Stimulated activated CD8-positive, alpha-beta memory T cell treated with anti-CD3 and anti-CD28 coated beads, Interleukin-2, amount 100 ng/mL, for 1 hour (primary cell): ENCODE measurements around the gene PRKCZ.

Experiments
- DNase-seq, 2 donors: peaks; one replicate each; pipeline ENCODE4 v3.0.0-alpha.2; 2020; ENCODE audit warnings: low read depth in 2 of 2

PRKCZ gene

DNA sequence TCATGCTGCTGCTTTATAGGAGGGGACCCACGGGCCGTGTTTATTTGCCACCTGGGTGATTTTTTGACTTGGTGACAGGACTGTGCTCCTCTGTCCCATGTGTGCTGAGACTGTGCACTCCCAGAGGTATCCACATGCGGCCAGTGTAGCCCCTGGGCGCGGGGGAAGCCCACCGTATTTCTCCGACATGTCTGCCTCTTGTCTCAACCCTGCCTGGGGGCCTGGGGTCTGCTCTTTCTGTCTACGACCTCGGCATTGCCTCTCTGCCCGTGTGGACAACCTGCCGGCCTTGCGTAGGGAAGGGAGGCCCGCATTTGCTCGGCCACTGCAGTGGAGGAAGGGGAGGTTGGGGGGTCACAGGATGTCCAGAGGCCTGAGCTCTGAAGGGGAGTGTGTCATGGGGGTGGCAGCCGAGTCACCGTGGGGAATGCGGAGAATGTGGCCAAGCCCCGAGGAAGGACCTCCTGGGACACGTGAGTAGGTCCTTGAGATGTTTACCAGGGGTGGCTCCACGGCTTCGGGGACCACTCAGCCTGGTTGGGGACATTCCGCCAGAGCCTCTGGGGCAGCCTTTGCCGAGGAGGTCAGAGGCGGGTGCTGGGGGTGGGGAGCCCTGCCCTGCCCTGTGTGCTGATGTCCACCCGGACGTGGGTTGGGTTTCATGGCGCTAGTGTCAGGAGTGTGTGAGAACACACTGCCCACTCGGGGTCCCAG is 11.0 kb downstream of the PRKCZ start:
- no peak for DNase-seq

GRCh38 chr1:2065699-2066098 is 15.5 kb downstream of the PRKCZ start:
- DNase-seq = no peak

DNA sequence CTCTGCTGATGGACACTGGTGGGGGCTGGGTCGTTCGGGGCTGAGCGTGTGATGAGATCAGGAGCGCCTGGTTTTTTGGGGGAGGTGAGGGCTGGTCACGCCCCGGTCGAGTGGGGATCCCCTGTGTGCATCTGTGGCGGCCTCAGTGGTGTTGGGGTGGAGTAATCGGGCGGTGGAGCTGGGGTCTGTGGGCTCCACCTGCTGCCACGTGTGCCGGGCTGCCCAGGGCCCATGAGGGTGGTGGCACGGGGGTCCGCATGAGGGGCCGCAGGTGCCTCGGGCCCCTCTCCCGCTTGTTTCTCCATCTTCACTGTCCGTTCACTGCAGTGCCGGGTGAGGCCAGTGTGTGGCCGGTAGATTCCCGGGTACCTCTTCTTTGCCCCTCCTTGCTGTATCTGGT is 17.2 kb downstream of the PRKCZ start:
- DNase-seq = no peak

DNA sequence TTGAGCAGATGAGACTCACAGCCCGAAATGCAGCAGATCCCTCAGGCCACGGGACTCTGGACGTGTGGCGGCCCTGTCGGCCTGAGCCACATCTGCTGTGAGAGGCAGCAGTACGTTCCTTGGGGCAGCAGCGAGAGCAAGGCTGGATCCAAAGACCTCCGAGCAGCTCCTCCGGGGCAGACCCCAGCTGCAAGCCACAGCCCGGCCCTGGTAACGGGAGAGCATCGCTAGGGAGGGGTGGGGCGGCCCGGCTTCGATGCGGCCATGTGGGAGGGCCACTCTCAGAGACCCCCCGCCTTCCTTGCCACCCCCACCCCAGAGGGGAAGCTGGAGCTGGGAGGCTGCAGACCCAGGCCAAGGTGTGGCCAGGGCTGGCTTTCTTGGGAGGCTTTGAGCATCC is 17.8 kb downstream of the PRKCZ start:
- no peak for DNase-seq

DNA sequence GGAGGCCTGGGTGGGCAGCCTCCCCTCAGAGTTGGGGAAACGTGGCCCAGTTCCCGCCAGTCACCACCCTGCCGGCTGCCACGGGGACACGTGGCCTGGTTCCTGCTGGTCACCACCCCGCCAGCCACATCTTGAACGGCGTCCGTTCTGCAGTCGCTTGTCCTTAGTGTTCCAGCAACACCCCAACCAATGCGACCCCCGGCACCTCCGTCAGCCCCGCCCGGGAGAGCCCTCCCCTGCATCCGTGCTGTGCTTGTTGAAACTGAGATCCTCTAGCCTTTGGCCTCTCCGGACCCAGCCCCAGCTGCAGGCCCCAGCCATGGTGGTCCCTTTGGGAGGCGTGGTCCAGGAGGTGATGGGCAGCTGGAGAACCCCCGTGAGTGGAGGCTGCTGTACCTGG is 18.7 kb downstream of the PRKCZ start:
- DNase-seq = no peak

- no peak for DNase-seq
These were observed 19.8 kb downstream of the PRKCZ start for GRCh38 chr1:2070016-2070415.

DNA sequence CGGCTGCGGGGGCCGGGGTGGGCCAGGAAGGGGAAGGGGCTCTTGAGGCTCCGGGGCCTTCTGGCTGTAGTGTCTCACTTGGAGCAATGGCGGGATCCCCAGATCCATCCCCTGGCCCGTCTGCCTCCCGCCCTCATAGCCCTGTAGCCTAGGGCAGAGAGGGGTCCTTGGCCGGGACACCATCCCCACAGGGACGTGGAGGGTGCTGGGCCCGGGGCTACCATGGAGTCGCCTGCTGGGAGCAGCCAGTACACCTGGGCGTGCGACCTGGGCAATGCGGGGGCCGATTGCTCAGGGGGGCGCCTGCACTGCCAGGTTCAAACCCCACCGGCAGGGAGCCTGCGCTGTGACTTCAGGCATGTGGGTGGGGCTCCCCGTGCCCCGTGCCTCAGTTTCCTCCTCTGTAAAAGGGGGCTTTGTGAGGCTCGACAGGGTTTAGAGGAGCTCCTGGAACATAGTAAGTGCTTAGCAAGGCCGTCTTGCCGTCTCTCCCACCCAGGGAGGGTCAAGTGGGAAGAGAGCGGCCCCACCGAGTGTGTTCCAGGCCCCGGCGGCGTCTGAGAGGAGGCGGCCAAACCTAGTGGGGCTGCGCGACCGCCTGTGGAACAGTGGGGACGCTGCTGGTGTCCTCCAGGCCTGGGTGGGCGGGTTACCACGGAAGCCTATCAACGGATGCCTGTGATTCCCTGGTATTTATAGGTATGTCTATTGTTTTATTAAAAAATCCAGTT is 20.8 kb downstream of the PRKCZ start:
- DNase-seq = no peak

DNA sequence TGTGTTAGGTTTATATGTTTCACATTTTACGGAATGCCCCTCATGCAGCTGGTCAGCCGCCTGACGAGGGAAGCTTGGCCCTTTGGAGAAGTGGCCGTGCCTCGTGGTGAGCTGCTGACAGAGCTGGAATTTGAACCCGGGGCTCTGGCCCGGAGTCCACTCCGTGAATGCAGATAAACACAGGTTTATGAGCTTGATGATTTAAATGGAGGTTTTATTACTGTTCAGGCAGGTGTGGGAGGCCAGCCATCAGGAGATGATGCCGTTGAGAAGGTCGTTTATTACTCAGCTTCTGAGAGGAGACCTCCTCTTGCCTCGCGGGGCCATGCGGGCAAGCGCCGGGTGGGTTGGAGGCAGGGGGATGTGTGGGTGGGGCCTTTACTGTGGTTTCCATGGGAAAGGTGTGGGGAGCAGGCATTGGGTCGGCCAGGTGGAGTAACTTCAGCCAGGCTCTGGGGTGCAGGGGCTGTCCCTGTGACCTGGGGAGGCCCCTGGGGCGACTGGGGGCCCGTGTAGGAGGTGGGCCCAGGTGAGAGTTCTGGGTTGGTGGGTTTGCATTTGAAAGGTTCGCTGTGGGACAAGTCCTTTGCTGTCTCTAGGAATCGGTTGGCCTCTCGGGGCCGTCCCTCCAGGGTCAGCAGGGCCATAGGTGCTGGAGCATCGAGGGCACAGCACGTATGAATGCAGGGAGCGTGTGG is 22.0 kb downstream of the PRKCZ start:
- DNase-seq = no peak

DNA sequence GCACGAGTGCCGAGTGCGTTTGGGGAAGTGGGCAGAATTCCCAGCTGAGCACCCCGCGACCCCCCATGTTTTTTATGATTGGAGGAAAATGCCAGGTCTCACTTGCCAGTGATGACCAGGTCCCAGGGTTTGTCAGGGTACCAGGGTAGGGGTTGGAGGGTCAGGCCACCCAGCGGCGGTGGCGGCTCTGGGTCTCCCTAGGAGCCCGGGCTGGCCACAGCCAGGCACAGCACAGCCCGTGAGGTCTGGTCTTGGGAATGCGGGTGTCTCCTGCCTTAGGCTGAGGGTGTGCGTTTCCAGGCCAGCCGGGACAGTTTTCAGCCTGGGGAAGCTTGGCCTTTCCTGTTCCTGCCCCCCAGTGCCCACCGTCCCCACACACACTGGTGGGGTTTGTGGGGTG is 22.7 kb downstream of the PRKCZ start:
- DNase-seq = no peak

DNA sequence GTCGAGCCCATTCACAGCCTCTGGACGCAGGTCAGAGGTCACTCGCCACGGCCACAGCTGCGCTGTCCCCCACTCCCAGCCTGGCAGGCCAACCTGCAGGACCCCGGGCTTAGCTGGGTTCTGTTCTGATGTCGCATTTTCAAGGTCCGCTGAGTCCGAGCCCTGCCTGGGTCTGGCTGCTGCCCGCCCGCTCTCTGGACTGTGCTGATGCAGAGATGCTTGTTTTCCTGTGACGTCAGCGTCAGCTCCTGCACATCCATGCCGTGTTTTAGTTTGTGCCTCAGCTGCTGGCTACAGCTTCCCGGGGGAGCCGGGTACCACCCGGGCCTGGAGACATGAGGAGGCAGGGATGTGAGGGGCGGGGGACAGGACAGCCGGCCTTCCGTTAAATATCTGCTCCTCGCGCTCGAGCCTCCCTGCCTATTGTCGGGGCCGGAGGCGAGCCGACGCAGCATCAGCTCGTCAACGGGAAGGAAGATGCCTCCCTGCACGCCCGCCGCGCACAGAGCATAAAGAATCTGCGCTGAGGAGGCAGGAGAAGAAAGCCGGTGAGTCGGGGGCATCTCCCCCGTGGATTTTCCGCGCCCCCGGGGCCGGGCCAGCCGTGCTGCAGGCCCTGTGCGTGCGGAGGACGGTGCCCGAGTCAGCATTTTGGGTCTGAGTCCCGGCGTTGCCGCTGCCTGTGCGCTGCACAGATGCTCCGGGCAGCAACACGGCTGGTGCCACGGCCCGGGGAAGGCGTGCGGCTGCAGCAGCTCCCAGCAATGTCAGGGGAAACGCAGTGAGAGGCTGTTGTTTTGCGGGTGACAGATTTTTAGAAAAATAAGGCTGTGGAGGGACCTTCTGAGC is 23.4 kb downstream of the PRKCZ start:
- no peak for DNase-seq

GRCh38 chr1:2074396-2074795 is 24.2 kb downstream of the PRKCZ start:
- DNase-seq = no peak

- DNase-seq = no peak
These were observed 24.9 kb downstream of the PRKCZ start for GRCh38 chr1:2074944-2075740.

DNA sequence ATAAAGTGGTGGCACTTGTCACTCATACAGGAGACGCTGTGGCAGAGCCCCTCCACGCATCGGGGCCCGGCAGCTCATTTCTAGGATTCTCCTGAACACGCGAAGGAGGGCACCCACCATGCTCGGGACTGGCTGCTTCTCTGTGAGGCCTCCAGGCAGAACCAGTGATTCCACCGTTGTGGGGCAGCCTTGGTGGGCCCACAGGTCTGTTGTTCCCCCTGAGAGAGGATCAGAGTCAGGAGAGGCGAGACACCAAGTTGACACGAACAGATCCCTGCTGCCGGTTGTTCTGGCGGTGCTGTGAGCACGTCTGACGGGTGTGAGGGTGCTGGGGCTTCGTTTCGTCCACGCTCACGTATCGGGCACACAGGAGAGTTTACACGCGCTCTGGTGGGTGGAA is 26.6 kb downstream of the PRKCZ start:
- no peak for DNase-seq

GRCh38 chr1:2078170-2078569 is 28.0 kb downstream of the PRKCZ start:
- DNase-seq = no peak

DNA sequence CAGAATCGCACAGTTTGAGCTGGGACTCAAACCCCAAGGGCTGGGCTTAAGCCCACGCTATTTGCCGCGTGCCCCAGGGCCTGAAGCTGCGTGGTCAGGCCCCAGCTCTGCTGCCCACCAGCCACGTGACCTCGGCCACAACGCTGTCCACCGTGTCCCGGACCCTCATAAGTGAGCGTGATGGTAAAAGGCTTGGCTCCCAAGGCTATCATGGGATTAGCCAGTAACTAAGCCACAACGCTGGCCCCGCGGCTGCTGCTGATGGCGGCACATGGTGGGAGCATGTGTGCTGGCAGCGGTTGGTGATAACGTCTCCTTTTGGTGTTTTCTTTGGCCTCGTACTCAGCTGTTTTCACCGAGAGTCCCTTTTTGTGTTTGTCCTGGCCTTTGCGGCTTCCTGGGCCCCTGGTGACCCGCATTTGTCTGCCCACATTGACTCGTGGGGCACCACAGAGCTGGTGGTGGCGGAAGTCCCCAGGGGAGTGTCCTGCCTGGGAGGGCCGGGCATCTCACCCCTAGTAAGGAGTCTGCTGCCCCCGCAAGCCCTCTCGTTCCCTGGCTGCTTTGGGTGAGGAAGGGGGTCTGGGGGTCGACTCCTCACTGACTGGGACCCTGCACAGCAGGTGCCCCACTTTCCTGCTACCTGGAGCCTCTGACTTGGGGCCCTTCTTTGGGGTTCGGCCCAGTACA is 29.3 kb downstream of the PRKCZ start:
- DNase-seq = no peak

DNA sequence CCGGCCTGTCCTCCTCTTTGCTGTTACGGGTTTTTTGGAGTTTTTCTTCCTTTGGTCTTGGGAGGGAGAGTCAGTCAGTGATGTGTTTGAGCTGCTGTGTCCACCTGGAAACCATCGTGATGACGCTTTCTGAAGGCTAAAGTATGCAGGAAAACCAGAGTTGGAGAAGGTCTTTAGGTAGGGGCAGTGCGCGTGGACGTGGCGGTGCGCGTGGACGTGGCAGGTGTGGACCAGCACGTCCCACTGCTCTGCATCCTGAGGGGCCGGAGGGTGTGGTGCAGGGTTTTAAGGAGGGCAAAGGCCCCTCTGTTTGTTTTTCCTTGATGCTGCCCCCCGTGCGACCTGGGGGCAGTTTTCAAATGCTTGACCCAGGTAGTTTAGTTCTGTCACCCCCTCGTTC is 29.9 kb downstream of the PRKCZ start:
- DNase-seq = no peak

DNA sequence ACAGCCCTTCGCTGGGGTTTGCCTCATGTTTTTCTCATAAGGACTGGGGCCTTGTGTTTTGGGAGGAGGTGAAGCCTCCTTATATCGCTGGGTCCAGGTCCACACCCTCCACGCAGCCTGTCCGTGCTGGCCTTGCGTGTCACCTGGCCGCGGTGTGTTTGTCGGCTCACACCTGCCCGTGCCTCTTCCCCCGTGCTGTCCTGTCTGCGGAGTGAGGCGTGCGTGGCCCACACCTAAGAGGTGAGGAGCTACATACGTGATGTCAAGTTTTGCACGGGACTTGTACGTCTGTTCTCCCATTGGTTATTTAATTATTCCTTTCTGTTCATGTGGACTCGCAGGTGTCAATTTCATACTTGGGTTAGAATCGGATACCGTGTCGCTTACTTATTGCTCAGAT is 30.7 kb downstream of the PRKCZ start:
- no peak for DNase-seq

DNA sequence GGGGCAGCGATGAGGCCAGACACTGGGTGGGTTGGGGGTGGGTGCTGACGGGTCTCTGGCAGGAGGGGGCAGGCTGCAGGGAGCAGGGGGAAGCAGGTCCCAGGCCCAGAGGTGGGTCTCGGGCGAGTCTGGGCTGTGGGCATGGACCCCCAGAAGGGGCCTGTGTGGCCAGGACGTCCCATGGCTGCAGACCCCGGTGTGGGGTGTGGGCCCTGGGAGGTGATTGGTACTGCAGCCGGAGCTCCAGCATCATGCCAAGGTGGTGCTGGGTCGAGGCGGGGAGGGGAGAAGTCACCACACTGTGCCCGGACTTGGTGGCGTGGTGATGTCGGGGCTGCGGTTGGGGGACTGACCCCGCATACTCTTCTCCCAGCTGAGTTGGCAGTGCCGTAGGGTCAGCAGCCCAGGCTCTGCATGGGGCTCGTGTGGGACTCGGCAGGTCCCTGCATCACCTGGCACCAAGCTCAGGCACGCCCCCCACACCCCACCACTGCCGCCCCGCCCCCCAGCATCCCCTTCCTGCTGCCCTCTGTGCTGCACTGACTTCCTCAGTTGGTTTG is 31.2 kb downstream of the PRKCZ start:
- no peak for DNase-seq

DNA sequence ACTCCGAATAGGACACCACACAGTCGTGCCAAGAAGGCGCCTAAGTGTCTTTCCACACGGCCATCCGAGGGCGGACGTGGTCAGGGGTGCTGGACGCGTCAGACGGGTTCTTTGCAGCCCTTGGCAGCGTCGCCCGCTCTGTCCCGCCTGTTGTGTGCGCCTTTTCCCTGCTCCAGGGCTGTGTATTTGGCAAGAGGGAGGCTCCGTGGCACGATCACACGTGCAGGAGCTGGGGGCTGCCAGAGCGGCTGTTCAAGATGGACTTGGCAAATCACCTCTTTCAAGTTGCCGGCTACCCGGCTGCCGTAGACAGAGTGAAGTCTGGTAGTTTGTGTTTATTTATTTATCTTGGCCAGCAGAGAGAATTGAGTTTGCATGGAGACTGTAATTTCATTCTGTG is 31.9 kb downstream of the PRKCZ start:
- no peak for DNase-seq

- no peak for DNase-seq
These were observed 33.5 kb downstream of the PRKCZ start for GRCh38 chr1:2083666-2084065.
